H9 (cell line): ENCODE data around the gene LSM3. TPM values are rescaled to one million over a fixed set of nuclear protein-coding genes. Genes with fewer than 3 reads are reported as not detected.

Experiments used
- DNase-seq: peaks from one replicate; pipeline ENCODE4 v3.0.0-alpha.2; 2017
- H2AFZ ChIP-seq: one replicate; pipeline ENCODE4 v1.6.1; 2013; ENCODE audit warnings: mild to moderate bottlenecking, low read length, control low read depth, moderate library complexity
- H2AK5ac ChIP-seq: 2 replicates; pipeline ENCODE4 v1.6.1; 2013; ENCODE audit warnings: low read length, control low read depth, mixed read lengths; ENCODE audit not compliant: insufficient read length
- H2BK120ac ChIP-seq: one replicate; pipeline ENCODE4 v1.6.1; 2013; ENCODE audit warnings: low read depth, mild to moderate bottlenecking, low read length, control low read depth, inconsistent platforms; ENCODE audit not compliant: poor library complexity, severe bottlenecking
- H2BK12ac ChIP-seq: 2 replicates; pipeline ENCODE4 v1.6.1; 2013; ENCODE audit warnings: low read length, control low read depth, mixed read lengths, low read depth; ENCODE audit not compliant: insufficient read length
- H2BK15ac ChIP-seq: 2 replicates; pipeline ENCODE4 v1.6.1; 2013; ENCODE audit warnings: low read depth, low read length, control low read depth
- H2BK20ac ChIP-seq: one replicate; pipeline ENCODE4 v1.6.1; 2013; ENCODE audit warnings: low read depth, mild to moderate bottlenecking, low read length, control low read depth, inconsistent platforms; ENCODE audit not compliant: poor library complexity, severe bottlenecking
- H2BK5ac ChIP-seq: 2 replicates; pipeline ENCODE4 v1.6.1; 2013; ENCODE audit warnings: low read length, control low read depth, mixed read lengths; ENCODE audit not compliant: insufficient read length
- H3K14ac ChIP-seq: 2 replicates; pipeline ENCODE4 v1.6.1; 2013; ENCODE audit warnings: low read length, control low read depth; ENCODE audit not compliant: insufficient read depth
- H3K18ac ChIP-seq: 2 replicates; pipeline ENCODE4 v1.6.1; 2013; ENCODE audit warnings: low read depth, mild to moderate bottlenecking, mixed read lengths, low read length, control low read depth; ENCODE audit not compliant: insufficient read length
- H3K23ac ChIP-seq: 2 replicates; pipeline ENCODE4 v1.6.1; 2013; ENCODE audit warnings: low read length, control low read depth, mixed read lengths, low read depth; ENCODE audit not compliant: insufficient read length
- H3K23me2 ChIP-seq: 2 replicates; pipeline ENCODE4 v1.6.1; 2013; ENCODE audit warnings: low read depth, mild to moderate bottlenecking, mixed read lengths, low read length, control low read depth; ENCODE audit not compliant: insufficient read length, poor library complexity, severe bottlenecking
- H3K27ac ChIP-seq: 2 replicates; pipeline ENCODE4 v1.5.1; 2013; ENCODE audit warnings: low read length, control low read depth, mixed read lengths, low read depth; ENCODE audit not compliant: insufficient read length
- H3K27me3 ChIP-seq: 2 replicates; pipeline ENCODE4 v1.6.1; 2013; ENCODE audit warnings: low read length, control low read depth, inconsistent platforms; ENCODE audit not compliant: insufficient read depth
- H3K4ac ChIP-seq: 2 replicates; pipeline ENCODE4 v1.6.1; 2013; ENCODE audit warnings: low read depth, mild to moderate bottlenecking, control low read depth, inconsistent platforms, low read length, moderate library complexity
- H3K4me1 ChIP-seq: 2 replicates; pipeline ENCODE4 v1.6.1; 2013; ENCODE audit warnings: low read length, control low read depth, inconsistent platforms; ENCODE audit not compliant: insufficient read depth
- H3K4me2 ChIP-seq: 2 replicates; pipeline ENCODE4 v1.6.1; 2013; ENCODE audit warnings: low read length, control low read depth, mixed read lengths; ENCODE audit not compliant: insufficient read length, insufficient read depth
- H3K56ac ChIP-seq: 2 replicates; pipeline ENCODE4 v1.6.1; 2013; ENCODE audit warnings: low read depth, mild to moderate bottlenecking, mixed read lengths, low read length, control low read depth; ENCODE audit not compliant: insufficient read length
- H3K79me1 ChIP-seq: 2 replicates; pipeline ENCODE4 v1.6.1; 2013; ENCODE audit warnings: low read depth, mild to moderate bottlenecking, moderate library complexity, low read length, control low read depth, inconsistent platforms; ENCODE audit not compliant: insufficient read depth, poor library complexity, severe bottlenecking
- H3K79me2 ChIP-seq: 2 replicates; pipeline ENCODE4 v1.6.1; 2013; ENCODE audit warnings: low read length, control low read depth, inconsistent platforms; ENCODE audit not compliant: insufficient read depth
- H3K9ac ChIP-seq: 2 replicates; pipeline ENCODE4 v1.6.1; 2013; ENCODE audit warnings: low read length, control low read depth, mixed read lengths; ENCODE audit not compliant: insufficient read length; ENCODE audit errors: extremely low read depth
- H3K9me3 ChIP-seq: one replicate; pipeline ENCODE4 v1.6.1; 2013; ENCODE audit warnings: low read depth, low read length, inconsistent platforms; ENCODE audit not compliant: control insufficient read depth
- H3T11ph ChIP-seq: one replicate; pipeline ENCODE4 v1.6.1; 2013; ENCODE audit warnings: mild to moderate bottlenecking, low read length, control low read depth, inconsistent platforms
- H4K20me1 ChIP-seq: one replicate; pipeline ENCODE4 v1.6.1; 2013; ENCODE audit not compliant: control insufficient read depth, insufficient read length, insufficient read depth
- H4K5ac ChIP-seq: 2 replicates; pipeline ENCODE4 v1.6.1; 2013; ENCODE audit warnings: low read depth, mild to moderate bottlenecking, mixed read lengths, low read length, control low read depth; ENCODE audit not compliant: insufficient read length
- H4K8ac ChIP-seq: replicated peaks from 2 replicates; pipeline ENCODE4 v1.6.1; 2013; ENCODE audit warnings: low read length, control low read depth, mixed read lengths, low read depth; ENCODE audit not compliant: insufficient read length
- H4K91ac ChIP-seq: 2 replicates; pipeline ENCODE4 v1.6.1; 2013; ENCODE audit warnings: low read depth, mild to moderate bottlenecking, moderate library complexity, mixed read lengths, low read length, control low read depth; ENCODE audit not compliant: insufficient read length
- H3K27ac Mint-ChIP-seq, 3 experiments: 2 replicates in 2 of 3; 3 replicates in 1 of 3; pipeline ENCODE4 v1.8.0; 2020 to 2021; ENCODE audit warnings: mixed read lengths in 3 of 3, mild to moderate bottlenecking in 1 of 3, moderate library complexity in 1 of 3
- H3K27me3 Mint-ChIP-seq: 2 replicates; pipeline ENCODE4 v1.8.0; 2021; ENCODE audit warnings: low read depth, mild to moderate bottlenecking, moderate library complexity, mixed read lengths
- H3K36me3 Mint-ChIP-seq, 3 experiments: 2 replicates in 2 of 3; 3 replicates in 1 of 3; pipeline ENCODE4 v1.8.0; 2020 to 2021; ENCODE audit warnings: low read depth in 3 of 3, mixed read lengths in 3 of 3; ENCODE audit not compliant: insufficient read depth in 1 of 3
- H3K4me1 Mint-ChIP-seq, 2 experiments: 2 replicates each; pipeline ENCODE4 v1.8.0; 2020; ENCODE audit warnings: mixed read lengths in 2 of 2
- H3K4me3 Mint-ChIP-seq, 2 experiments: 2 replicates in 1 of 2; 3 replicates in 1 of 2; pipeline ENCODE4 v1.8.0; 2020 to 2021; ENCODE audit warnings: mild to moderate bottlenecking in 2 of 2, mixed read lengths in 2 of 2, moderate library complexity in 1 of 2
- H3K9me3 Mint-ChIP-seq, 2 experiments: 2 replicates in 1 of 2; 3 replicates in 1 of 2; pipeline ENCODE4 v1.8.0; 2020; ENCODE audit warnings: mild to moderate bottlenecking in 2 of 2, mixed read lengths in 2 of 2, moderate library complexity in 1 of 2
- WGBS: extraction: QIAGEN DNeasy Blood & Tissue Kit; methylation state at CpG from one replicate; pipeline ENCODE4 v1.1.7; 2013; ENCODE audit warnings: missing lambda C conversion rate, low lambda C conversion rate, mixed read lengths; ENCODE audit not compliant: insufficient read length; ENCODE audit errors: extremely low coverage; 5-methylcytosine and 5-hydroxymethylcytosine counted together
- total RNA-seq: library from RNA; stranded (reverse); gene quantifications from 2 replicates; pipeline ENCODE4 v1.2.1, GENCODE V29; 2021
- TF ChIP-seq, protein P1 (sequence below): fragments of 200-600 bp; sonication (generic); conservative IDR thresholded peaks from 3 replicates; pipeline ENCODE4 v1.8.0; 2021; ENCODE audit warnings: antibody characterized with exemption, mild to moderate bottlenecking

The LSM3 gene
- total RNA-seq, 1 experiment from 2014 or later: 24.4 TPM

GRCh38 chr3:14135581-14135980 lies 43.0 kb upstream of the LSM3 start:
- no peak overlapping the region for H2AFZ ChIP-seq
- H3K79me1 ChIP-seq: no peaks in the 10 kb centered on the region
- H3K27ac Mint-ChIP-seq: no peak overlapping the region
- no peak overlapping the region for H3K56ac ChIP-seq
- no peak for DNase-seq
- no peak overlapping the region for H3T11ph ChIP-seq
- no peak overlapping the region for H3K9ac ChIP-seq
- no peak overlapping the region for H3K4me3 Mint-ChIP-seq
- WGBS: no CpG with 5 or more reads among the region's 11 CpGs
- no peak overlapping the region for H2BK12ac ChIP-seq
- H4K5ac ChIP-seq: no peak overlapping the region
- H3K9me3 Mint-ChIP-seq: no peaks in the 10 kb centered on the region
- TF ChIP-seq, protein P1, sequence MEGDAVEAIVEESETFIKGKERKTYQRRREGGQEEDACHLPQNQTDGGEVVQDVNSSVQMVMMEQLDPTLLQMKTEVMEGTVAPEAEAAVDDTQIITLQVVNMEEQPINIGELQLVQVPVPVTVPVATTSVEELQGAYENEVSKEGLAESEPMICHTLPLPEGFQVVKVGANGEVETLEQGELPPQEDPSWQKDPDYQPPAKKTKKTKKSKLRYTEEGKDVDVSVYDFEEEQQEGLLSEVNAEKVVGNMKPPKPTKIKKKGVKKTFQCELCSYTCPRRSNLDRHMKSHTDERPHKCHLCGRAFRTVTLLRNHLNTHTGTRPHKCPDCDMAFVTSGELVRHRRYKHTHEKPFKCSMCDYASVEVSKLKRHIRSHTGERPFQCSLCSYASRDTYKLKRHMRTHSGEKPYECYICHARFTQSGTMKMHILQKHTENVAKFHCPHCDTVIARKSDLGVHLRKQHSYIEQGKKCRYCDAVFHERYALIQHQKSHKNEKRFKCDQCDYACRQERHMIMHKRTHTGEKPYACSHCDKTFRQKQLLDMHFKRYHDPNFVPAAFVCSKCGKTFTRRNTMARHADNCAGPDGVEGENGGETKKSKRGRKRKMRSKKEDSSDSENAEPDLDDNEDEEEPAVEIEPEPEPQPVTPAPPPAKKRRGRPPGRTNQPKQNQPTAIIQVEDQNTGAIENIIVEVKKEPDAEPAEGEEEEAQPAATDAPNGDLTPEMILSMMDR: no peak
- H2AK5ac ChIP-seq: no peak overlapping the region
- no peaks in the 10 kb centered on the region for H3K9me3 ChIP-seq
- no peak overlapping the region for H2BK20ac ChIP-seq
- no peaks in the 10 kb centered on the region for H3K27me3 ChIP-seq
- H3K4me1 Mint-ChIP-seq: no peaks in the 10 kb centered on the region
- no peaks in the 10 kb centered on the region for H4K20me1 ChIP-seq
- no peak overlapping the region for H3K18ac ChIP-seq
- H3K27ac ChIP-seq: no peak overlapping the region
- no peak overlapping the region for H3K4me2 ChIP-seq
- H3K14ac ChIP-seq: no peak overlapping the region
- H2BK15ac ChIP-seq: no peak overlapping the region
- no peak overlapping the region for H3K23ac ChIP-seq
- no peak overlapping the region for H4K8ac ChIP-seq
- H2BK5ac ChIP-seq: no peak overlapping the region
- peaks cover 15 to 86% (median 55%) of the 10 kb centered on the region in 3 experiments; a peak in 6 of 7 replicates for H3K36me3 Mint-ChIP-seq
- no peaks in the 10 kb centered on the region for H3K79me2 ChIP-seq
- no peak overlapping the region for H2BK120ac ChIP-seq
- no peaks in the 10 kb centered on the region for H3K23me2 ChIP-seq
- no peaks in the 10 kb centered on the region for H3K27me3 Mint-ChIP-seq
- no peaks in the 10 kb centered on the region for H3K4me1 ChIP-seq
- no peak overlapping the region for H4K91ac ChIP-seq
- no peak overlapping the region for H3K4ac ChIP-seq
